GM12878 (cell line): Measurements from ENCODE around the gene VPS26B. TPM values are rescaled to one million over a fixed set of nuclear protein-coding genes. Genes with fewer than 3 reads are reported as not detected.
A peak's percentile ranks its signal among the peaks of the same experiment; 100 is the strongest.

Experiments used
- ASH2L ChIP-seq: fragments of 300-600, 200-600 bp; sonication (generic); IDR thresholded peaks from 2 replicates; pipeline ENCODE4 v1.6.1; 2017; ENCODE audit warnings: low read depth, mild to moderate bottlenecking, borderline replicate concordance
- BACH1 ChIP-seq: fragments of 450-650 bp; IDR thresholded peaks from 2 replicates; pipeline ENCODE4 v1.6.1; 2017; ENCODE audit warnings: mild to moderate bottlenecking, borderline replicate concordance
- BCL11A ChIP-seq: IDR thresholded peaks from 2 replicates; pipeline ENCODE4 v1.6.1; 2011; ENCODE audit warnings: low read depth, low read length
- BCL3 ChIP-seq: IDR thresholded peaks from 2 replicates; pipeline ENCODE4 v1.6.1; 2011; ENCODE audit warnings: borderline replicate concordance, low read depth, mild to moderate bottlenecking, moderate library complexity, low read length; ENCODE audit not compliant: insufficient read depth, poor library complexity, severe bottlenecking
- CEBPB ChIP-seq, 2 experiments: fragments of 150-350 bp in 1 of 2; IDR thresholded peaks; 2 replicates each; pipeline ENCODE4 v1.6.1; 2012 to 2014; ENCODE audit warnings: low read depth in 2 of 2, low read length in 2 of 2, borderline replicate concordance in 1 of 2, inconsistent platforms in 1 of 2
- CHD1 ChIP-seq: IDR thresholded peaks from 2 replicates; pipeline ENCODE4 v1.6.1; 2012; ENCODE audit warnings: low read depth, low read length, improper control_type of control experiment
- CREB1 ChIP-seq: IDR thresholded peaks from 2 replicates; pipeline ENCODE4 v1.6.1; 2012; ENCODE audit warnings: low read depth, mild to moderate bottlenecking, inconsistent platforms
- ESRRA ChIP-seq: IDR thresholded peaks from 2 replicates; pipeline ENCODE4 v1.6.1; 2012; ENCODE audit warnings: mild to moderate bottlenecking, low read length, improper control_type of control experiment
- ETV6 ChIP-seq, 2 experiments: fragments of 450-650 bp in 1 of 2; IDR thresholded peaks in 1 of 2; conservative IDR thresholded peaks in 1 of 2; 2 replicates each; pipeline ENCODE4 v1.6.1; 2014; ENCODE audit warnings: antibody characterized with exemption in 1 of 2, borderline replicate concordance in 1 of 2, low read depth in 1 of 2, mild to moderate bottlenecking in 1 of 2, moderate library complexity in 1 of 2
- IRF5 ChIP-seq: fragments of 450-650 bp; IDR thresholded peaks from 2 replicates; pipeline ENCODE4 v1.6.1; 2017; ENCODE audit warnings: borderline replicate concordance
- JUND ChIP-seq: IDR thresholded peaks from 2 replicates; pipeline ENCODE4 v1.6.1; 2012; ENCODE audit warnings: low read depth, mild to moderate bottlenecking, low read length, improper control_type of control experiment, moderate library complexity
- MTA2 ChIP-seq: fragments of 450-650 bp; IDR thresholded peaks from 2 replicates; pipeline ENCODE4 v1.6.1; 2016; ENCODE audit warnings: low read depth, mild to moderate bottlenecking, moderate library complexity
- POLR2AphosphoS5 ChIP-seq: IDR thresholded peaks from 2 replicates; pipeline ENCODE4 v1.6.1; 2011; ENCODE audit warnings: mild to moderate bottlenecking, low read length, inconsistent platforms
- RAD21 ChIP-seq: IDR thresholded peaks from 2 replicates; pipeline ENCODE4 v1.6.1; 2011; ENCODE audit warnings: mild to moderate bottlenecking, low read depth, low read length, moderate library complexity; ENCODE audit not compliant: insufficient read depth
- RUNX3 ChIP-seq: IDR thresholded peaks from 2 replicates; pipeline ENCODE4 v1.6.1; 2012; ENCODE audit warnings: low read length, inconsistent platforms
- SRF ChIP-seq, 2 experiments: IDR thresholded peaks; 2 replicates each; pipeline ENCODE4 v1.6.1; 2011; ENCODE audit warnings: low read depth in 2 of 2, low read length in 2 of 2, mild to moderate bottlenecking in 1 of 2, moderate library complexity in 1 of 2
- TCF12 ChIP-seq: IDR thresholded peaks from 2 replicates; pipeline ENCODE4 v1.6.1; 2011; ENCODE audit warnings: low read depth, mild to moderate bottlenecking, low read length
- ZNF24 ChIP-seq: fragments of 450-650 bp; IDR thresholded peaks from 2 replicates; pipeline ENCODE4 v1.6.1; 2017; ENCODE audit warnings: antibody characterized with exemption, mild to moderate bottlenecking
- polyA plus RNA-seq, 11 experiments: library from polyadenylated mRNA; depleted of rRNA in 4 of 11; unstranded in 6 of 11; stranded (reverse) in 5 of 11; fragments of >200 nt; fragmentation: Nextera tagmentation in 4 of 11; fragmentation: Illumina TruSeq in 1 of 11; extraction: Ambion mirVana in 4 of 11; extraction: Trizol in 1 of 11; gene quantifications; 1 replicate in 1 of 11; 2 replicates in 10 of 11; pipeline versions ENCODE4 v1.2.1 to v1.2.3, GENCODE V29; 2011 to 2016; ENCODE audit warnings: inconsistent platforms in 2 of 11, missing spikeins in 2 of 11, low read depth in 1 of 11
- total RNA-seq, 4 experiments: library from RNA; depleted of rRNA in 3 of 4; stranded (reverse); fragments of >200 nt in 3 of 4; fragmentation: Illumina TruSeq in 1 of 4; extraction: Trizol in 1 of 4; gene quantifications; 2 replicates each; pipeline versions ENCODE4 v1.2.1 to v1.2.3, GENCODE V29; 2013 to 2021
- TF ChIP-seq, protein P1 (sequence below): IDR thresholded peaks from 2 replicates; pipeline ENCODE4 v1.6.1; 2011; ENCODE audit warnings: borderline replicate concordance, low read depth, mild to moderate bottlenecking, moderate library complexity, mixed read lengths, low read length; ENCODE audit not compliant: insufficient read depth; ENCODE audit errors: extremely low read length
- TF ChIP-seq, protein P2 (sequence below): fragments of 450-650 bp; IDR thresholded peaks from 2 replicates; pipeline ENCODE4 v1.6.1; 2017; ENCODE audit warnings: mild to moderate bottlenecking
- TF ChIP-seq, protein P3 (sequence below): fragments of 450-650 bp; formaldehyde crosslinking; IDR thresholded peaks from 2 replicates; pipeline ENCODE4 v1.4.0; 2022; ENCODE audit warnings: mild to moderate bottlenecking, moderate library complexity

Gene VPS26B
- total and polyA plus RNA-seq, 10 of the 15 experiments (the other 5 are each of a cell fraction or from before 2014, with no cell fraction given): 1.6 to 26.9 (median 13.3) TPM

DNA sequence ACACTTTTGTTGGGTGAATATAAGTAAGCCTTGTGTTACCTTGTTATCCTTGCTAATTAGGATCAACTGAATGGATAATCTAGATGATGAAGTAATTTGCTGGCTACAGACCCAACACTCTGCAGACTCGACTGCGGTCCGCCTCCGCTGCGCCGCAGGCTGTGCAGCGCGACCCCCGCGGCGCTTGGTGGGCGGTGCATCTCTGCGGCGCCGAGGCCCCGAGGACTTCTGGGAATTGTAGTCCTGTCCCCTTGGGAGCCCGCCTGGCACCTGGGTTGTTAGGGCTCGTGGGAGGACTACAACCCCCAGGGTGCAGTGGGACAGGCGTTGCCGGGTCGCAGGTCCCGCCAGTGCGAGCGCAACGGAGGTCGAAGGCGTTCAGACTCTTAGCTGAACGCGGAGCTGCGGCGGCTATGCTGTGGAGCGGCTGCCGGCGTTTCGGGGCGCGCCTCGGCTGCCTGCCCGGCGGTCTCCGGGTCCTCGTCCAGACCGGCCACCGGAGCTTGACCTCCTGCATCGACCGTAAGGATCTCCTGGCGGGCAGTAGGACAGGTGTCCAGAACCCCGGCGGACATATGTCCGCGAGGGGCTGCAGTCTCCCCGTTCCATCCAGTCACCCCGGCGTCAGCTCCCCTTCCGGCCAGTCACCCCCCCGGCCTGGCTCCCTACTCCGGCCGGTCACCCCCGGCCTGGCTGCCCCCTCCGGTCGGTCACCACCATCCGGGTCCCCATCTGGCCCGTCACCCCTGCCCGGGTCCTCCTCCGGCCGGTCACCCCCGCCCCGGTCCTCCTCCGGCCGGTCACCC is 28.9 kb downstream of the VPS26B start, which contains the start of the genes ACAD8 and THYN1 (continued):
- TF ChIP-seq, protein P1, sequence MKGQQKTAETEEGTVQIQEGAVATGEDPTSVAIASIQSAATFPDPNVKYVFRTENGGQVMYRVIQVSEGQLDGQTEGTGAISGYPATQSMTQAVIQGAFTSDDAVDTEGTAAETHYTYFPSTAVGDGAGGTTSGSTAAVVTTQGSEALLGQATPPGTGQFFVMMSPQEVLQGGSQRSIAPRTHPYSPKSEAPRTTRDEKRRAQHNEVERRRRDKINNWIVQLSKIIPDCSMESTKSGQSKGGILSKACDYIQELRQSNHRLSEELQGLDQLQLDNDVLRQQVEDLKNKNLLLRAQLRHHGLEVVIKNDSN: no peak
- TF ChIP-seq BCL11A (no peak), ZNF24 (no peak), CEBPB (IDR thresholded peaks at IDR 0.05; ENCODE audit: borderline replicate concordance in 1 of 2, low read depth in 2 of 2, low read length in 2 of 2) (no peak), POLR2AphosphoS5 (peak; percentile 72), MTA2 (peak; percentile 73), BCL3 (no peak), IRF5 (no peak), RAD21 (no peak), CHD1 (no peak), TCF12 (0 out of 2 replicates have a peak, but pooled peaks have one; percentile 46), CREB1 (peak; percentile 75; the same call in 1 of the 2 replicates), JUND (no peak), ESRRA (no peak), ASH2L (no peak), SRF (IDR thresholded peaks at IDR 0.05; ENCODE audit: low read depth in 2 of 2, low read length in 2 of 2) (no peak), RUNX3 (peak; percentile 79), BACH1 (no peak), ETV6 (conservative IDR thresholded peaks at IDR 0.05 in 1 of 2, IDR thresholded peaks at IDR 0.05 in 1 of 2; ENCODE audit: borderline replicate concordance in 1 of 2, low read depth in 1 of 2) (no peak)
- TF ChIP-seq, protein P2, sequence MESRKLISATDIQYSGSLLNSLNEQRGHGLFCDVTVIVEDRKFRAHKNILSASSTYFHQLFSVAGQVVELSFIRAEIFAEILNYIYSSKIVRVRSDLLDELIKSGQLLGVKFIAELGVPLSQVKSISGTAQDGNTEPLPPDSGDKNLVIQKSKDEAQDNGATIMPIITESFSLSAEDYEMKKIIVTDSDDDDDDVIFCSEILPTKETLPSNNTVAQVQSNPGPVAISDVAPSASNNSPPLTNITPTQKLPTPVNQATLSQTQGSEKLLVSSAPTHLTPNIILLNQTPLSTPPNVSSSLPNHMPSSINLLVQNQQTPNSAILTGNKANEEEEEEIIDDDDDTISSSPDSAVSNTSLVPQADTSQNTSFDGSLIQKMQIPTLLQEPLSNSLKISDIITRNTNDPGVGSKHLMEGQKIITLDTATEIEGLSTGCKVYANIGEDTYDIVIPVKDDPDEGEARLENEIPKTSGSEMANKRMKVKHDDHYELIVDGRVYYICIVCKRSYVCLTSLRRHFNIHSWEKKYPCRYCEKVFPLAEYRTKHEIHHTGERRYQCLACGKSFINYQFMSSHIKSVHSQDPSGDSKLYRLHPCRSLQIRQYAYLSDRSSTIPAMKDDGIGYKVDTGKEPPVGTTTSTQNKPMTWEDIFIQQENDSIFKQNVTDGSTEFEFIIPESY: no peak
- TF ChIP-seq, protein P3, sequence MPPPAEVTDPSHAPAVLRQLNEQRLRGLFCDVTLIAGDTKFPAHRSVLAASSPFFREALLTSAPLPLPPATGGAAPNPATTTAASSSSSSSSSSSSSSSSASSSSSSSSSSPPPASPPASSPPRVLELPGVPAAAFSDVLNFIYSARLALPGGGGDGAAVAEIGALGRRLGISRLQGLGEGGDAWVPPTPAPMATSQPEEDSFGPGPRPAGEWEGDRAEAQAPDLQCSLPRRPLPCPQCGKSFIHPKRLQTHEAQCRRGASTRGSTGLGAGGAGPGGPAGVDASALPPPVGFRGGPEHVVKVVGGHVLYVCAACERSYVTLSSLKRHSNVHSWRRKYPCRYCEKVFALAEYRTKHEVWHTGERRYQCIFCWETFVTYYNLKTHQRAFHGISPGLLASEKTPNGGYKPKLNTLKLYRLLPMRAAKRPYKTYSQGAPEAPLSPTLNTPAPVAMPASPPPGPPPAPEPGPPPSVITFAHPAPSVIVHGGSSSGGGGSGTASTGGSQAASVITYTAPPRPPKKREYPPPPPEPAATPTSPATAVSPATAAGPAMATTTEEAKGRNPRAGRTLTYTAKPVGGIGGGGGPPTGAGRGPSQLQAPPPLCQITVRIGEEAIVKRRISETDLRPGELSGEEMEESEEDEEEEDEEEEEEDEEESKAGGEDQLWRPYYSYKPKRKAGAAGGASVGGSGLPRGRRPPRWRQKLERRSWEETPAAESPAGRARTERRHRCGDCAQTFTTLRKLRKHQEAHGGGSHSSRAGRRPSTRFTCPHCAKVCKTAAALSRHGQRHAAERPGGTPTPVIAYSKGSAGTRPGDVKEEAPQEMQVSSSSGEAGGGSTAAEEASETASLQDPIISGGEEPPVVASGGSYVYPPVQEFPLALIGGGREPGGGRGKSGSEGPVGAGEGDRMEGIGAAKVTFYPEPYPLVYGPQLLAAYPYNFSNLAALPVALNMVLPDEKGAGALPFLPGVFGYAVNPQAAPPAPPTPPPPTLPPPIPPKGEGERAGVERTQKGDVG (CRISPR knock-in tag): no peak
